Gastroesophageal sphincter (tissue), 4 donors: ENCODE measurements around the gene TRMT44. TPM values are rescaled to one million over a fixed set of nuclear protein-coding genes. Genes with fewer than 3 reads are reported as not detected.

ENCODE experiments used
- ATAC-seq: fragments of 150-250 bp; one replicate; pipeline ENCODE4 v1.9.1; 2016; ENCODE audit warnings: mild to moderate bottlenecking, moderate library complexity
- H3K27ac ChIP-seq, 4 donors: fragments of 200-600 bp; sonication (generic) in 3 of 4; 1 replicate in 3 of 4; 2 replicates in 1 of 4; pipeline ENCODE4 v1.5.1; 2016 to 2019
- H3K27me3 ChIP-seq: fragments of 200-600 bp; sonication (generic); one replicate; pipeline ENCODE4 v1.5.1; 2019
- H3K36me3 ChIP-seq, 2 donors: fragments of 200-600 bp; sonication (generic); one replicate each; pipeline ENCODE4 v1.5.1; 2019; ENCODE audit warnings: control low read depth in 1 of 2
- H3K4me1 ChIP-seq, 3 donors: fragments of 200-600 bp; sonication (generic); 1 replicate in 2 of 3; 2 replicates in 1 of 3; pipeline ENCODE4 v1.5.1; 2016 to 2019; ENCODE audit warnings: control low read depth in 2 of 3
- H3K4me3 ChIP-seq, 2 donors: fragments of 200-600 bp; sonication (generic); one replicate each; pipeline ENCODE4 v1.5.1; 2019; ENCODE audit warnings: mild to moderate bottlenecking in 1 of 2, moderate library complexity in 1 of 2
- H3K9me3 ChIP-seq, 3 donors: fragments of 200-600 bp; sonication (generic); one replicate each; pipeline ENCODE4 v1.5.1; 2017 to 2019; ENCODE audit warnings: control low read depth in 2 of 3
- CTCF ChIP-seq, 4 experiments: fragments of 200-600 bp in 2 of 4; fragments of 450-650 bp in 2 of 4; sonication (generic) in 1 of 4; IDR thresholded peaks; one replicate each; pipeline ENCODE4 v1.5.1; 2017 to 2019; ENCODE audit warnings: antibody characterized with exemption in 4 of 4, mild to moderate bottlenecking in 2 of 4, moderate library complexity in 2 of 4
- EP300 ChIP-seq: sonication (generic); formaldehyde crosslinking; IDR thresholded peaks from one replicate; pipeline ENCODE4 v1.6.1; 2017; ENCODE audit warnings: antibody characterized with exemption, mild to moderate bottlenecking
- POLR2A ChIP-seq, 2 donors: fragments of 450-650 bp; IDR thresholded peaks; one replicate each; pipeline ENCODE4 v1.6.1; 2017; ENCODE audit warnings: antibody characterized with exemption in 2 of 2, mild to moderate bottlenecking in 2 of 2, moderate library complexity in 1 of 2
- POLR2AphosphoS5 ChIP-seq: sonication (generic); formaldehyde crosslinking; IDR thresholded peaks from one replicate; pipeline ENCODE4 v1.6.1; 2017; ENCODE audit warnings: antibody characterized with exemption
- WGBS, 2 donors: methylation state at CpG; one replicate each; pipeline ENCODE4 v1.1.5; 2018; ENCODE audit warnings: low coverage in 1 of 2; 5-methylcytosine and 5-hydroxymethylcytosine counted together
- total RNA-seq, 4 donors: library from RNA; depleted of rRNA; stranded (reverse); fragments of >200 nt; gene quantifications; one replicate each; pipeline ENCODE4 v1.1.0, GENCODE V29; 2016

Gene TRMT44
- total RNA-seq, 4 donors from 2014 or later, result 12.0 to 27.9 (median 20.9) TPM

- no peaks in the 10 kb centered on the region for H3K27me3 ChIP-seq
- no peak for ATAC-seq
- no peak overlapping the region for H3K4me3 ChIP-seq
- H3K4me1 ChIP-seq, result no peaks in the 10 kb centered on the region
- no peak for TF ChIP-seq POLR2A (IDR thresholded peaks at IDR 0.05)
- no peak for TF ChIP-seq EP300
- TF ChIP-seq POLR2AphosphoS5, result no peak
- TF ChIP-seq CTCF (IDR thresholded peaks at IDR 0.05), result no peak
- H3K36me3 ChIP-seq, result no peaks in the 10 kb centered on the region
- 78 to 100% methylated on average over 1 to 4 of the region's 10 CpGs for WGBS, 2 donors
- H3K9me3 ChIP-seq, result no peaks in the 10 kb centered on the region
- H3K27ac ChIP-seq, result no peak overlapping the region
Observed at GRCh38 chr4:8514391-8514790, 73.8 kb downstream of the TRMT44 start.

- 75 to 83% methylated on average over 1 to 10 of the region's 18 CpGs for WGBS, 2 donors
- no peak for ATAC-seq
- Histone ChIP-seq H3K9me3 (no peaks in the 10 kb centered on the region), H3K4me3 (no peak overlapping the region), H3K27me3 (no peaks in the 10 kb centered on the region), H3K27ac (no peak overlapping the region), H3K4me1 (no peaks in the 10 kb centered on the region), H3K36me3 (no peaks in the 10 kb centered on the region)
- TF ChIP-seq POLR2AphosphoS5 (no peak), CTCF (IDR thresholded peaks at IDR 0.05) (no peak), EP300 (no peak), POLR2A (IDR thresholded peaks at IDR 0.05) (no peak)
Observed at GRCh38 chr4:8515316-8516060, 74.9 kb downstream of the TRMT44 start.

- Histone ChIP-seq H3K4me1 (no peaks in the 10 kb centered on the region), H3K36me3 (no peaks in the 10 kb centered on the region), H3K4me3 (no peak overlapping the region), H3K9me3 (peaks cover 0 to 4% (median 0%) of the 10 kb centered on the region in 3 donors), H3K27ac (no peak overlapping the region), H3K27me3 (no peaks in the 10 kb centered on the region)
- TF ChIP-seq POLR2A (IDR thresholded peaks at IDR 0.05) (no peak), CTCF (IDR thresholded peaks at IDR 0.05) (no peak), EP300 (no peak), POLR2AphosphoS5 (no peak)
- 37 to 78% methylated on average over 2 to 7 of the region's 14 CpGs for whole genome bisulfite sequencing, 2 donors
- ATAC-seq, result no peak
Observed at GRCh38 chr4:8516061-8516573, 75.5 kb downstream of the TRMT44 start.

DNA sequence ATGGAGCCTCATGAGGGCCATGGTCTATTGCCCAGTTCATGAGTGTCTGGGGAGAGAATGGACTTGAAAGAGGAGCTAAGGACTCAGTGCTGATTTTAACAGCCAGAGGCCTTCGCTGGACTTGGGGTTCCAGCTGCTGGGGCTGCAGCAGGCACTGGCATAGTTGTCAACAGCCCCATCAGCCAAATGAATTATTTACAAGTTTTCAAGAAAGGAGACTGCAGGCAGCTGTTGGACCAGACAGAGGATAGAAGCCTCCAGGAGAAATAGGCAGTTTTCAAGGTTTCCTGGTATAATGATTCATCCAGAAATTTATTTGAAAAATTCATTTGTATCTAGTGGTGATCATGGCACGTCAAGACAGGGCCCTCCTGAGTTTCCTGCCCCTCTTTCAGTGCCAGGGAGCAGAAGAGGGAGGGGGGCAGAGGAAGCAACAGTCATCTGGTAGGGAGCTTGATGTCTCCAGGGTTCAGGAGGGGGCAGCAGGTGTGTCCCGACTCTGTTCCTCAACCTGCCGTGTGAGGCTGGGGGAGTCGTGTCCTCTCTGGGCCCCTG, 76.5 kb downstream of the TRMT44 start:
- no peaks in the 10 kb centered on the region for H3K4me1 ChIP-seq
- H3K27me3 ChIP-seq, result no peaks in the 10 kb centered on the region
- H3K27ac ChIP-seq, result no peak overlapping the region
- peaks cover 0 to 13% (median 0%) of the 10 kb centered on the region in 3 donors for H3K9me3 ChIP-seq
- no peak overlapping the region for H3K4me3 ChIP-seq
- H3K36me3 ChIP-seq, result no peaks in the 10 kb centered on the region
- no peak for ATAC-seq
- TF ChIP-seq EP300 (no peak), CTCF (IDR thresholded peaks at IDR 0.05) (no peak), POLR2AphosphoS5 (no peak)
- 63 to 67% methylated on average over 2 to 3 of the region's 5 CpGs for WGBS, 2 donors

- no peak for TF ChIP-seq CTCF (IDR thresholded peaks at IDR 0.05)
- TF ChIP-seq EP300, result no peak
- no peak for TF ChIP-seq POLR2A (IDR thresholded peaks at IDR 0.05)
- no peak for TF ChIP-seq POLR2AphosphoS5
- H3K9me3 ChIP-seq, result peaks cover 0 to 15% (median 0%) of the 10 kb centered on the region in 3 donors
- no peaks in the 10 kb centered on the region for H3K36me3 ChIP-seq
- H3K4me1 ChIP-seq, result no peaks in the 10 kb centered on the region
- H3K27ac ChIP-seq, result no peak overlapping the region
- no peaks in the 10 kb centered on the region for H3K27me3 ChIP-seq
- WGBS, 2 donors, result 20% methylated on average over 1 of the region's 13 CpGs; no CpG with 5 or more reads in 1 of the 2 donors
- peak; percentile 13 for ATAC-seq
- no peak overlapping the region for H3K4me3 ChIP-seq
Observed at GRCh38 chr4:8517946-8518345, 77.4 kb downstream of the TRMT44 start.
